HepG2 (cell line): ENCODE measurements around the gene KIF3A. TPM values are rescaled to one million over a fixed set of nuclear protein-coding genes. Genes with fewer than 3 reads are reported as not detected.

Experiments used
- ATAC-seq: fragments of 200-7000 bp; cut with Tn5 transposase; 3 replicates; pipeline ENCODE4 v1.9.1; 2020; ENCODE audit warnings: mild to moderate bottlenecking, moderate library complexity
- BruUV-seq: library from RNA; stranded (reverse); fragments of 400-500 nt; replicated peaks from 2 replicates; lab custom pipeline; 2021; lab: Mats Ljungman, UMichigan
- CTCF ChIA-PET: fragments of 300-600 bp; formaldehyde crosslinking; extraction: SDS; loops from one replicate; lab custom pipeline; 2021; ENCODE audit warnings: low total read pairs, inconsistent platforms, low intra/inter-chr PET ratio; lab: Yijun Ruan, JAX
- POLR2A ChIA-PET: fragments of 350-600 bp; sonication (Branson Sonifier 250); formaldehyde crosslinking; loops from one replicate; lab custom pipeline; 2020; ENCODE audit warnings: antibody characterized with exemption, inconsistent platforms; lab: Yijun Ruan, JAX
- DNase-seq: peaks from one replicate; pipeline ENCODE4 v3.0.0-alpha.2; 2015; ENCODE audit warnings: low spot score
- FAIRE-seq: peaks from 3 replicates; lab custom pipeline; 2011; peaks lifted over from hg19 to GRCh38; lab: Jason Lieb, UNC
- H2AFZ ChIP-seq: one replicate; pipeline ENCODE4 v1.6.1; 2011; ENCODE audit warnings: low read length, inconsistent platforms
- H3K27ac ChIP-seq: fragments of 300-600 bp; 3 replicates; pipeline ENCODE4 v1.8.0; 2011; ENCODE audit warnings: mixed run types, mild to moderate bottlenecking, mixed read lengths, low read length, inconsistent platforms; ENCODE audit not compliant: insufficient read depth; ENCODE audit errors: extremely low read length
- H3K27me3 ChIP-seq, 2 experiments: fragments of 200-600 bp in 1 of 2; 2 replicates in 1 of 2; 3 replicates in 1 of 2; pipeline versions ENCODE4 v1.6.0 to v1.8.0; 2011; ENCODE audit warnings: low read length in 2 of 2, mild to moderate bottlenecking in 2 of 2, moderate library complexity in 2 of 2, inconsistent platforms in 1 of 2; ENCODE audit not compliant: insufficient read depth in 2 of 2, control insufficient read depth in 1 of 2
- H3K36me3 ChIP-seq, 2 experiments: fragments of 200-600 bp in 1 of 2; replicated peaks in 1 of 2; 2 replicates in 1 of 2; 3 replicates in 1 of 2; pipeline versions ENCODE4 v1.5.1 to v1.8.0; 2011; ENCODE audit warnings: low read length in 2 of 2, inconsistent platforms in 1 of 2; ENCODE audit not compliant: insufficient read depth in 2 of 2, control insufficient read depth in 1 of 2
- H3K4me1 ChIP-seq: 2 replicates; pipeline ENCODE4 v1.5.1; 2012; ENCODE audit warnings: low read length, inconsistent platforms; ENCODE audit not compliant: insufficient read depth
- H3K4me2 ChIP-seq: 2 replicates; pipeline ENCODE4 v1.6.0; 2011; ENCODE audit warnings: low read depth, low read length, inconsistent platforms
- H3K4me3 ChIP-seq, 3 experiments: fragments of 200-600 bp in 1 of 3; sonication (generic), shearing (Covaris generic) in 1 of 3; replicated peaks in 1 of 3; 2 replicates each; pipeline ENCODE4 v1.5.1; 2011 to 2016; ENCODE audit warnings: low read length in 3 of 3, inconsistent platforms in 2 of 3, low read depth in 2 of 3, mild to moderate bottlenecking in 2 of 3, control low read depth in 1 of 3, mixed read lengths in 1 of 3; ENCODE audit not compliant: insufficient read depth in 1 of 3
- H3K79me2 ChIP-seq: one replicate; pipeline ENCODE4 v1.6.1; 2011; ENCODE audit warnings: low read length, inconsistent platforms; ENCODE audit not compliant: insufficient read depth
- H3K9ac ChIP-seq: 2 replicates; pipeline ENCODE4 v1.6.0; 2011; ENCODE audit warnings: mild to moderate bottlenecking, low read depth, low read length, inconsistent platforms; ENCODE audit not compliant: insufficient read depth
- H3K9me3 ChIP-seq: 2 replicates; pipeline ENCODE4 v1.5.1; 2012; ENCODE audit warnings: mild to moderate bottlenecking, low read length
- H4K20me1 ChIP-seq: 2 replicates; pipeline ENCODE4 v1.6.0; 2011; ENCODE audit warnings: inconsistent platforms, mild to moderate bottlenecking, low read length, moderate library complexity; ENCODE audit not compliant: insufficient read depth
- ARNT ChIP-seq: fragments of 450-650 bp; IDR thresholded peaks from 2 replicates; pipeline ENCODE4 v1.6.1; 2017
- MEF2D ChIP-seq: sonication (generic); formaldehyde crosslinking; IDR thresholded peaks from 2 replicates; pipeline ENCODE4 v1.5.1; 2020; ENCODE audit warnings: mild to moderate bottlenecking, missing genetic modification reagents
- NR1H2 ChIP-seq: sonication (generic); formaldehyde crosslinking; IDR thresholded peaks from 2 replicates; pipeline ENCODE4 v1.8.1; 2022; ENCODE audit warnings: low read depth, missing genetic modification reagents, borderline replicate concordance
- SIX4 ChIP-seq: sonication (generic); formaldehyde crosslinking; IDR thresholded peaks from 2 replicates; pipeline ENCODE4 v1.4.0; 2020; ENCODE audit warnings: missing genetic modification reagents
- SP4 ChIP-seq: sonication (generic); formaldehyde crosslinking; IDR thresholded peaks from 2 replicates; pipeline ENCODE4 v1.8.1; 2023; ENCODE audit warnings: mild to moderate bottlenecking, missing genetic modification reagents
- ZNF207 ChIP-seq: fragments of 450-650 bp; IDR thresholded peaks from 2 replicates; pipeline ENCODE4 v1.6.1; 2016; ENCODE audit warnings: antibody characterized with exemption, borderline replicate concordance
- ZNF264 ChIP-seq: sonication (generic); formaldehyde crosslinking; IDR thresholded peaks from 2 replicates; pipeline ENCODE4 v1.4.0; 2020; ENCODE audit warnings: missing genetic modification reagents
- ZNF605 ChIP-seq: sonication (generic); formaldehyde crosslinking; IDR thresholded peaks from 2 replicates; pipeline ENCODE4 v1.8.0; 2022; ENCODE audit warnings: mild to moderate bottlenecking, missing genetic modification reagents
- WGBS: methylation state at CpG from one replicate; pipeline ENCODE4 v1.1.6; 2017; ENCODE audit warnings: low lambda C conversion rate; 5-methylcytosine and 5-hydroxymethylcytosine counted together
- in situ Hi-C: cut with HindIII; loops from 2 replicates; pipeline ENCODE4 v1.10.0; 2017; ENCODE audit warnings: low pct_unique_long_range_greater_than_20kb; ENCODE audit not compliant: extremely low pct_ligation_motif_present
- intact Hi-C: fragments of 100-400 bp; cut with micrococcal nuclease; formaldehyde crosslinking; loops from one replicate; pipeline ENCODE4 v1.10.0; 2022; ENCODE audit not compliant: unreplicated experiment
- polyA plus RNA-seq, 8 experiments: library from polyadenylated mRNA; depleted of rRNA in 3 of 8; stranded (reverse) in 7 of 8; unstranded in 1 of 8; fragments of >200 nt; fragmentation: Illumina TruSeq in 4 of 8; extraction: Trizol in 4 of 8; gene quantifications; 2 replicates each; pipeline versions ENCODE4 v1.2.1 to v1.2.3, GENCODE V29; 2011 to 2016; ENCODE audit warnings: low read depth in 4 of 8, missing spikeins in 1 of 8, mixed read lengths in 1 of 8; ENCODE audit not compliant: insufficient read depth in 1 of 8
- total RNA-seq, 5 experiments: library from RNA; depleted of rRNA; stranded (reverse); fragments of >200 nt; fragmentation: Illumina TruSeq; extraction: Trizol; gene quantifications; 2 replicates each; pipeline ENCODE4 v1.2.3, GENCODE V29; 2016; ENCODE audit warnings: low read depth in 1 of 5
- TF ChIP-seq, protein P1 (sequence below): sonication (generic); formaldehyde crosslinking; IDR thresholded peaks from 2 replicates; pipeline ENCODE4 v1.9.0; 2021; ENCODE audit warnings: missing genetic modification reagents, borderline replicate concordance
- TF ChIP-seq, protein P2 (sequence below): sonication (generic); formaldehyde crosslinking; IDR thresholded peaks from 2 replicates; pipeline ENCODE4 v1.5.0; 2020; ENCODE audit warnings: mild to moderate bottlenecking, missing genetic modification reagents, borderline replicate concordance
- TF ChIP-seq, protein P3 (sequence below): sonication (generic); formaldehyde crosslinking; IDR thresholded peaks from 2 replicates; pipeline ENCODE4 v1.4.0; 2020; ENCODE audit warnings: missing genetic modification reagents

KIF3A gene
- total and polyA plus RNA-seq, 2 of the 13 experiments (the other 11 are each of a cell fraction or from before 2014, with no cell fraction given): 2.3 to 8.4 TPM

DNA sequence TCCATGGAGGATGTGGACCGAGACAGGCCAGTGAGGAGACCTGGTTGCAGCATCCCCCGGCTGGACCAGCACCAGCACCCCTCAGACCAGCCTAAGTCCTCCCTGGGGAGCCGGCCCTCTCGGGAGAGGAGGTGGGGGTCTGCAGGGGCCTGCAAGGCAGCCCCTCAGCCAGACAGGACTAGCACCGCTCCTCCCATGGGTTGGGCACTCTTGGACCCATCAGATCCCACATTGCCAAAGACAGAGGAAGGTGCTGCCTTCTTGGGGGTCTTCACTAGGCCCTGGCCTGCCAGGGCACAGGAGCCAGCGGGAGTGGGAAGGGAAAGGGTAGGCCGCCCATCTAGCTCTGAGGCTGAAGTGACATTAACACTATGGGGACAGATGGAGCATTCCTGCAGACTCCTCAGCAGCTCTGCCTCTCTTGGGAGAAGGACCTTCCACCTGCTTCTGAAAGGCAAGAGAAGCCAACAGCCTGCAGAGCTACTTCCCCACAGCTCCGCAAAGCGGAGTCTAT, 72.6 kb downstream of the KIF3A start (continued):
- TF ChIP-seq ZNF264 (CRISPR knock-in tag): no peak
- TF ChIP-seq, protein P1, sequence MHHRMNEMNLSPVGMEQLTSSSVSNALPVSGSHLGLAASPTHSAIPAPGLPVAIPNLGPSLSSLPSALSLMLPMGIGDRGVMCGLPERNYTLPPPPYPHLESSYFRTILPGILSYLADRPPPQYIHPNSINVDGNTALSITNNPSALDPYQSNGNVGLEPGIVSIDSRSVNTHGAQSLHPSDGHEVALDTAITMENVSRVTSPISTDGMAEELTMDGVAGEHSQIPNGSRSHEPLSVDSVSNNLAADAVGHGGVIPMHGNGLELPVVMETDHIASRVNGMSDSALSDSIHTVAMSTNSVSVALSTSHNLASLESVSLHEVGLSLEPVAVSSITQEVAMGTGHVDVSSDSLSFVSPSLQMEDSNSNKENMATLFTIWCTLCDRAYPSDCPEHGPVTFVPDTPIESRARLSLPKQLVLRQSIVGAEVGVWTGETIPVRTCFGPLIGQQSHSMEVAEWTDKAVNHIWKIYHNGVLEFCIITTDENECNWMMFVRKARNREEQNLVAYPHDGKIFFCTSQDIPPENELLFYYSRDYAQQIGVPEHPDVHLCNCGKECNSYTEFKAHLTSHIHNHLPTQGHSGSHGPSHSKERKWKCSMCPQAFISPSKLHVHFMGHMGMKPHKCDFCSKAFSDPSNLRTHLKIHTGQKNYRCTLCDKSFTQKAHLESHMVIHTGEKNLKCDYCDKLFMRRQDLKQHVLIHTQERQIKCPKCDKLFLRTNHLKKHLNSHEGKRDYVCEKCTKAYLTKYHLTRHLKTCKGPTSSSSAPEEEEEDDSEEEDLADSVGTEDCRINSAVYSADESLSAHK: no peak

DNA sequence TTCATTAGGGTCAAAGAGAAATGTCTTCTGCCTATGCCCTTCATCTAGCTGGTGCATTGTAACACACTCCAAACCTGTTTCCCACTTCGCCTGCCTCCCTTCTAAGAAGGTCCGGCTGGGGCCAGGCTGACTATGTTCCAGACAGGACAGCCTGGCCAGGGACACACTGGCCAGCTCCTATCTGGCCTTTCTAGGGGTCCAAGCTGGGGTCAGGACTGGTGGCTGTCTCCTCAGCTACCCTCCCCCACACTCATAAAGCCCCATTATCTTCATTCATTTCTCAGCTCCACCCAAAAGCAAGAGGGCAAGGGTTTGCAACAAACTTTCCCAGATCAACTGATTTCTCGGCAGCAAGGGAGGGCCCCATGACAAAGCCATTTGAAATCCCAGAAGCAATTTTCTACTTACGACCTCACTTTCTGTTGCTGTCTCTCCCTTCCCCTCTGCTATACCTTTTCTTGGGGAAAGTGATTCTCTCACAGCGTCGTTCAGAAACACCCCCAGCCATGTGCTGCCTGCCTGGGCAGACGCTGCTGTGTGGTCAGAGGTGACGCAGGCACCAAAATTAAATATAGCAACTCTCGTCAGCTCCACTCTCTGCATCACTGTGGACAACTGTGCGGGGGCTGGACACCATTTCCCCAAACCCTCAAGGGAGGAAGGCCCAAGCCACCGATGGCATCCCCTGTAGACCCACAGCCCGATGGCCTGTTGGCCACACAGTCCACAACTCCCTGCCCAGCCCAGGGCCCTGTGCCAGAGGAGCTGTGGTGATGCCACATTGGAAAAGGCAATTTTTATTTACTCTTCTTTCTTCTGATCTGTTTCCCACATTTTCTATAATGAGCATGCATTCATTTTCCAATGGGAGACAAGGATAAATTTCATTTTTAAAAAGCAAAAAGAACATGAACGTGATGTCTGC, 73.3 kb downstream of the KIF3A start:
- Histone ChIP-seq H4K20me1 (no peaks in the 10 kb centered on the region), H3K4me1 (peaks cover 83% of the 10 kb centered on the region), H3K79me2 (no peaks in the 10 kb centered on the region), H3K9me3 (no peaks in the 10 kb centered on the region), H2AFZ (no peak overlapping the region), H3K4me3 (peak overlapping the region in 1 of 3 experiments; percentile 54; a peak in 2 of 6 replicates), H3K36me3 (no peaks in the 10 kb centered on the region), H3K27ac (no peak overlapping the region), H3K27me3 (peaks cover 3 to 23% of the 10 kb centered on the region in 2 experiments; a peak in 4 of 5 replicates), H3K9ac (peak overlapping the region; percentile 32; the same call in 1 of the 2 replicates), H3K4me2 (peak overlapping the region; percentile 89)
- no TSS peak for BruUV-seq
- POLR2A ChIA-PET: no interaction called here
- no peak for ATAC-seq
- intact Hi-C loops: no loop called here
- in situ Hi-C loops: loop anchor here (25.0 kb wide), 1 partner anchor 277 kb away; no protein-coding TSS in a partner anchor
- WGBS: 73% methylated on average over 13 of the region's 13 CpGs
- DNase-seq: no peak
- FAIRE-seq: no peak
- CTCF ChIA-PET: no interaction called here
- TF ChIP-seq NR1H2 (CRISPR knock-in tag): no peak
- no peak for TF ChIP-seq ZNF605 (CRISPR knock-in tag)
- TF ChIP-seq SP4 (CRISPR knock-in tag): no peak
- TF ChIP-seq ZNF207: no peak
- no peak for TF ChIP-seq SIX4
- TF ChIP-seq MEF2D: no peak
- TF ChIP-seq, protein P2, sequence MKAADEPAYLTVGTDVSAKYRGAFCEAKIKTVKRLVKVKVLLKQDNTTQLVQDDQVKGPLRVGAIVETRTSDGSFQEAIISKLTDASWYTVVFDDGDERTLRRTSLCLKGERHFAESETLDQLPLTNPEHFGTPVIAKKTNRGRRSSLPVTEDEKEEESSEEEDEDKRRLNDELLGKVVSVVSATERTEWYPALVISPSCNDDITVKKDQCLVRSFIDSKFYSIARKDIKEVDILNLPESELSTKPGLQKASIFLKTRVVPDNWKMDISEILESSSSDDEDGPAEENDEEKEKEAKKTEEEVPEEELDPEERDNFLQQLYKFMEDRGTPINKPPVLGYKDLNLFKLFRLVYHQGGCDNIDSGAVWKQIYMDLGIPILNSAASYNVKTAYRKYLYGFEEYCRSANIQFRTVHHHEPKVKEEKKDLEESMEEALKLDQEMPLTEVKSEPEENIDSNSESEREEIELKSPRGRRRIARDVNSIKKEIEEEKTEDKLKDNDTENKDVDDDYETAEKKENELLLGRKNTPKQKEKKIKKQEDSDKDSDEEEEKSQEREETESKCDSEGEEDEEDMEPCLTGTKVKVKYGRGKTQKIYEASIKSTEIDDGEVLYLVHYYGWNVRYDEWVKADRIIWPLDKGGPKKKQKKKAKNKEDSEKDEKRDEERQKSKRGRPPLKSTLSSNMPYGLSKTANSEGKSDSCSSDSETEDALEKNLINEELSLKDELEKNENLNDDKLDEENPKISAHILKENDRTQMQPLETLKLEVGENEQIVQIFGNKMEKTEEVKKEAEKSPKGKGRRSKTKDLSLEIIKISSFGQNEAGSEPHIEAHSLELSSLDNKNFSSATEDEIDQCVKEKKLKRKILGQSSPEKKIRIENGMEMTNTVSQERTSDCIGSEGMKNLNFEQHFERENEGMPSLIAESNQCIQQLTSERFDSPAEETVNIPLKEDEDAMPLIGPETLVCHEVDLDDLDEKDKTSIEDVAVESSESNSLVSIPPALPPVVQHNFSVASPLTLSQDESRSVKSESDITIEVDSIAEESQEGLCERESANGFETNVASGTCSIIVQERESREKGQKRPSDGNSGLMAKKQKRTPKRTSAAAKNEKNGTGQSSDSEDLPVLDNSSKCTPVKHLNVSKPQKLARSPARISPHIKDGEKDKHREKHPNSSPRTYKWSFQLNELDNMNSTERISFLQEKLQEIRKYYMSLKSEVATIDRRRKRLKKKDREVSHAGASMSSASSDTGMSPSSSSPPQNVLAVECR (CRISPR knock-in tag): no peak
- no peak for TF ChIP-seq ARNT
- TF ChIP-seq, protein P3, sequence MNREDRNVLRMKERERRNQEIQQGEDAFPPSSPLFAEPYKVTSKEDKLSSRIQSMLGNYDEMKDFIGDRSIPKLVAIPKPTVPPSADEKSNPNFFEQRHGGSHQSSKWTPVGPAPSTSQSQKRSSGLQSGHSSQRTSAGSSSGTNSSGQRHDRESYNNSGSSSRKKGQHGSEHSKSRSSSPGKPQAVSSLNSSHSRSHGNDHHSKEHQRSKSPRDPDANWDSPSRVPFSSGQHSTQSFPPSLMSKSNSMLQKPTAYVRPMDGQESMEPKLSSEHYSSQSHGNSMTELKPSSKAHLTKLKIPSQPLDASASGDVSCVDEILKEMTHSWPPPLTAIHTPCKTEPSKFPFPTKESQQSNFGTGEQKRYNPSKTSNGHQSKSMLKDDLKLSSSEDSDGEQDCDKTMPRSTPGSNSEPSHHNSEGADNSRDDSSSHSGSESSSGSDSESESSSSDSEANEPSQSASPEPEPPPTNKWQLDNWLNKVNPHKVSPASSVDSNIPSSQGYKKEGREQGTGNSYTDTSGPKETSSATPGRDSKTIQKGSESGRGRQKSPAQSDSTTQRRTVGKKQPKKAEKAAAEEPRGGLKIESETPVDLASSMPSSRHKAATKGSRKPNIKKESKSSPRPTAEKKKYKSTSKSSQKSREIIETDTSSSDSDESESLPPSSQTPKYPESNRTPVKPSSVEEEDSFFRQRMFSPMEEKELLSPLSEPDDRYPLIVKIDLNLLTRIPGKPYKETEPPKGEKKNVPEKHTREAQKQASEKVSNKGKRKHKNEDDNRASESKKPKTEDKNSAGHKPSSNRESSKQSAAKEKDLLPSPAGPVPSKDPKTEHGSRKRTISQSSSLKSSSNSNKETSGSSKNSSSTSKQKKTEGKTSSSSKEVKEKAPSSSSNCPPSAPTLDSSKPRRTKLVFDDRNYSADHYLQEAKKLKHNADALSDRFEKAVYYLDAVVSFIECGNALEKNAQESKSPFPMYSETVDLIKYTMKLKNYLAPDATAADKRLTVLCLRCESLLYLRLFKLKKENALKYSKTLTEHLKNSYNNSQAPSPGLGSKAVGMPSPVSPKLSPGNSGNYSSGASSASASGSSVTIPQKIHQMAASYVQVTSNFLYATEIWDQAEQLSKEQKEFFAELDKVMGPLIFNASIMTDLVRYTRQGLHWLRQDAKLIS (CRISPR knock-in tag): no peak
